ENCODE measurements around the gene KRTAP19-1.

The KRTAP19-1 gene

DNA sequence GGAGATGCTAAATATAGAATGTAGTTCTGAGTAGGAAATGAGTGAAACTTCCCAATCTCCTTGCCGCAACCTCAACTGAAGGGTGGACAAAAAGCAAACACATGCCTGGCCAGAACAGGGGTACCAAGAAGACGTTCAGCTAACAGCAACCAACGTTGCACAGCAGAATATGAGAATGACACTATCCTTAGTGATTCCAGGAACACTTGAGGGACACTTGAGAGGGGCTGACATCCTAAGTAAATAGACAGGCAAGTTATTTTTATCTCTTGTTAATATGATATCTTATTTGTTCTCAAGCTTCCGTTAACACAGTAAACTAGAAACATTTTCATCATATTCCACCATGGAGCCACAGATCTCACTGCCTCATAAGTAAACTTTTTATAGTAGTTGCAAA, 908 bp downstream of the KRTAP19-1 start:
- Histone ChIP-seq H3K9ac (ENCODE audit: low read length in 5 of 5) (no peak overlapping the region), H3K4me1 (ENCODE audit: control insufficient read depth in 5 of 5, insufficient read depth in 5 of 5, low read length in 5 of 5) (no peaks in the 10 kb centered on the region), H3K4me3 (ENCODE audit: low read depth in 1 of 5, low read length in 5 of 5) (no peak overlapping the region), H3K9me3 (ENCODE audit: control insufficient read depth in 5 of 5, low read length in 5 of 5) (no peaks in the 10 kb centered on the region), H3K27ac (ENCODE audit: low read depth, low read length) (no peak overlapping the region), H3K27me3 (ENCODE audit: control insufficient read depth in 5 of 5, insufficient read depth in 4 of 5, low read length in 5 of 5) (no peaks in the 10 kb centered on the region), H3K36me3 (ENCODE audit: control insufficient read depth in 5 of 5, insufficient read depth in 5 of 5, low read length in 5 of 5) (no peaks in the 10 kb centered on the region)

DNA sequence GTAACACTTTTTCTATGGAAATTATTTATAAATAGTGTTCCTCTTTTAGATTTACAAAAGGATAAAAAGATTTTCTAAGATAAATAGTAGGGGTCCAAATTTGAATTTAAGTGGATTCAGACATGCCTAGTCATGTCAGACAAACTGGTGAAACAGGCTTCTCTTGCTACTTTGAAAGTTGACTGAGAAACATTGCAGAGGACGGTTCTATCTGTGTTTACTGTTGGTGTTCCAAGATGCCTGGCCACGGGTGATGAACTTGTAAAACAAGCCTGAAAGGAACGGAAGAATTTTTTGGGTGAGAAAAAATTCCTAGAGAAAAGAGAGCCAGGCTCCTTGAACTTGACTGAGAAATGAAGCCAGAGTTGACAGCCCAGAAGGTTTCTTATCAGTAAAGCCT, 2.2 kb downstream of the KRTAP19-1 start:
- Histone ChIP-seq H3K27ac (ENCODE audit: low read depth, low read length) (no peak overlapping the region), H3K4me1 (ENCODE audit: control insufficient read depth in 5 of 5, insufficient read depth in 5 of 5, low read length in 5 of 5) (no peaks in the 10 kb centered on the region), H3K36me3 (ENCODE audit: control insufficient read depth in 5 of 5, insufficient read depth in 5 of 5, low read length in 5 of 5) (no peaks in the 10 kb centered on the region), H3K27me3 (ENCODE audit: control insufficient read depth in 5 of 5, insufficient read depth in 4 of 5, low read length in 5 of 5) (no peaks in the 10 kb centered on the region), H3K9ac (ENCODE audit: low read length in 5 of 5) (no peak overlapping the region), H3K9me3 (ENCODE audit: control insufficient read depth in 5 of 5, low read length in 5 of 5) (no peaks in the 10 kb centered on the region), H3K4me3 (ENCODE audit: low read depth in 1 of 5, low read length in 5 of 5) (no peak overlapping the region)

DNA sequence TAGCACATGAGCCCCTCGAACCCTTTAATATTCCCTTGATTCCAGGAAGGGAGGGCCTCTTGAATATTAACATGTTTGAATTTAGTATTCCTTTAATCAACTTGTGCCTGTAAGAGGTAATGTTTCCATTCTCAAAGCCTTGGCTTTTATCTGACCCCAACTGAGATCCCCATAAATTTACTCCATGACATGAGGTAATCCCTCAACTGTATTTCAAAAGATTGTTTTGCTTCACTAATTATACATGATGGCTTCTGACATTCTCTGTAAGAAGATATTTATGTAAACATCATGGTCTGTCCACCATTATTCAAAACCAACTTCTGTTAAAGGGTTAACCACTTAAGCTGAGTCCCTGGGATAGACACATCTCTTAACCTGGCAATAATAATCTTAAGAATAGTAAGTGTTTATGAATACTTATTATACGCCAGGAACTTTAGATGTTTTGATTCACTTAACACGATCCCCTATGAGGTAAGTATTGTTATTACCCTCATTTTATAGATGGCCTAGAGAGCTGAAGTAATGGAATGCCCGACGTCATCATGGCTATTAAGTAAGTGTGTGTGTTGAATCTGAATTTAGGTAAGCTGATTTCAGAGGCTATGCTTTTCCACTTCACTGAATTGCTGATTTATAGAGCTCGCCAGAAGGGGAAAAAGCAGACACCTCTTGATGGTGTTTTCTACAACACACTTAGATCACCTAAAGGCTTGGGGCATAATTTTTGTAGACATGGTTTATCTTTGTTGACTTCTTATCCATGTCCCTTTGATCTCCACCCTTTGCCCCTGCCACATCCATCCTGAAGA, 11.1 kb downstream of the KRTAP19-1 start:
- Histone ChIP-seq H3K9ac (ENCODE audit: low read length in 5 of 5) (no peak overlapping the region), H3K27ac (ENCODE audit: low read depth, low read length) (no peak overlapping the region), H3K36me3 (ENCODE audit: control insufficient read depth in 5 of 5, insufficient read depth in 5 of 5, low read length in 5 of 5) (no peaks in the 10 kb centered on the region), H3K4me1 (ENCODE audit: control insufficient read depth in 5 of 5, insufficient read depth in 5 of 5, low read length in 5 of 5) (no peaks in the 10 kb centered on the region), H3K4me3 (ENCODE audit: low read depth in 1 of 5, low read length in 5 of 5) (no peak overlapping the region), H3K27me3 (ENCODE audit: control insufficient read depth in 5 of 5, insufficient read depth in 4 of 5, low read length in 5 of 5) (no peaks in the 10 kb centered on the region), H3K9me3 (ENCODE audit: control insufficient read depth in 5 of 5, low read length in 5 of 5) (no peaks in the 10 kb centered on the region)

DNA sequence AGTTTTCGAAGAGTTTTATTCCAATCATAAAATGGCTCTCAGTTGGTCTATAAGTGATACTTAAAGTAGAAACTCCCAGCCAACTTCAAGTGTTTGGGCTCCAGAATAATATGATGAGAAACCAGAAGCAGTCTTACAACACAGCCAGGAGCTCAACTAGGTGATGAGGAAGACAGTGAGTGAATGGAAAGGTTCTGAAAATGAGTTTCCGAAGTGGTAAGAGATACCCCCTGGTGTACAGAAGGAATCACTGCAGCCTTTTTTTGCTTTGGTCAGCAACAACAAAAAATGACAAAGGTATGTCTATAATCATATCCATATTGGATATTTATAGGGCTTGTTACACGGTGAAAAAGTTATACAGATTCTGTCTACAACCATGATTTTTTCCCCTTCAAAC, 16.5 kb downstream of the KRTAP19-1 start:
- no peak overlapping the region for H3K27ac ChIP-seq (ENCODE audit: low read depth, low read length)
- H3K27me3 ChIP-seq (ENCODE audit: control insufficient read depth in 5 of 5, insufficient read depth in 4 of 5, low read length in 5 of 5) = no peaks in the 10 kb centered on the region
- H3K36me3 ChIP-seq (ENCODE audit: control insufficient read depth in 5 of 5, insufficient read depth in 5 of 5, low read length in 5 of 5) = no peaks in the 10 kb centered on the region
- H3K4me1 ChIP-seq (ENCODE audit: control insufficient read depth in 5 of 5, insufficient read depth in 5 of 5, low read length in 5 of 5) = no peaks in the 10 kb centered on the region
- H3K4me3 ChIP-seq (ENCODE audit: low read depth in 1 of 5, low read length in 5 of 5) = no peak overlapping the region
- no peaks in the 10 kb centered on the region for H3K9me3 ChIP-seq (ENCODE audit: control insufficient read depth in 5 of 5, low read length in 5 of 5)
- no peak overlapping the region for H3K9ac ChIP-seq (ENCODE audit: low read length in 5 of 5)

DNA sequence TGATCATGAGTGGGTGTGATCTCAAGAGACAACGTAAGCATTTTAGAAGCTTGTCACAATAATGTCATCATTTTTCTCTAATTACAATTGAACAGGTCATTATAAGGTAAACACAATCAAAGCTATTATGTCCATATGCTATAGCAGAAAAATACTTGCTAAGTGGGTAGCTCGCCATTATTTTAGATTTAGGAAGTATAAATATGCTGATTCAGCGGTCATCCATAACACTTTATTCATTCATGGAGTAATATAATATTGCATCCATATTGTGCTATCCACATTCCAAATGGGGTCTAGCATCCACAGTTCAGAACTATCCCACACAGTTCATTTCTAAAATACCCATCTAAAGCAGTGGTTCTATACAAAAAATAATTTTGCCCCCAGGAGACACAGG, 31.7 kb downstream of the KRTAP19-1 start:
- H3K9ac ChIP-seq (ENCODE audit: low read length in 5 of 5) = no peak overlapping the region
- H3K27me3 ChIP-seq (ENCODE audit: control insufficient read depth in 5 of 5, insufficient read depth in 4 of 5, low read length in 5 of 5) = no peaks in the 10 kb centered on the region

DNA sequence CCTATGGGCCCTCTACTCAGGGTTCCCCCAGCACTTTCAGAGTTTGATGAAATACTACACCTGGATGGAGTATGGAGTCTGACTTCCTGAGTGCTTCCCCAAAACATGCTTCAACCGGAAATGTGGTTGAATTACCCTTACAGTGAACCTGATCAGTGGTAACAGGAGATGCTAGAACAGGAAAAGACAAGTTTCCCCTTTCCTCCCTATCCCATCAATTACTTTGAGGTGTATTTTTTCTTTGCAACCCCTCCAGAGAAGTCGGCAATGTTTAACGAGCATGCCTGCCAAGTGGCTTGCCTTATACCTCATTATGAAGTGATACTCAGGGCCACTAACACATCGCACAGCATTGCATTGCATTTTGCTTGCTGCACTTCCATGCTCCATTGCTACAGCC, 33.1 kb downstream of the KRTAP19-1 start:
- Histone ChIP-seq H3K4me1 (ENCODE audit: control insufficient read depth in 5 of 5, insufficient read depth in 5 of 5, low read length in 5 of 5) (no peaks in the 10 kb centered on the region), H3K4me3 (ENCODE audit: low read depth in 1 of 5, low read length in 5 of 5) (no peak overlapping the region), H3K9ac (ENCODE audit: low read length in 5 of 5) (no peak overlapping the region), H3K36me3 (ENCODE audit: control insufficient read depth in 5 of 5, insufficient read depth in 5 of 5, low read length in 5 of 5) (no peaks in the 10 kb centered on the region), H3K27me3 (ENCODE audit: control insufficient read depth in 5 of 5, insufficient read depth in 4 of 5, low read length in 5 of 5) (no peaks in the 10 kb centered on the region), H3K27ac (ENCODE audit: low read depth, low read length) (no peak overlapping the region), H3K9me3 (ENCODE audit: control insufficient read depth in 5 of 5, low read length in 5 of 5) (no peaks in the 10 kb centered on the region)

More for the DNA sequence above, 31.7 kb downstream of the KRTAP19-1 start:
- Histone ChIP-seq H3K4me1 (ENCODE audit: control insufficient read depth in 5 of 5, insufficient read depth in 5 of 5, low read length in 5 of 5) (no peaks in the 10 kb centered on the region), H3K4me3 (ENCODE audit: low read depth in 1 of 5, low read length in 5 of 5) (no peak overlapping the region), H3K27ac (ENCODE audit: low read depth, low read length) (no peak overlapping the region), H3K9me3 (ENCODE audit: control insufficient read depth in 5 of 5, low read length in 5 of 5) (no peaks in the 10 kb centered on the region), H3K36me3 (ENCODE audit: control insufficient read depth in 5 of 5, insufficient read depth in 5 of 5, low read length in 5 of 5) (no peaks in the 10 kb centered on the region)

DNA sequence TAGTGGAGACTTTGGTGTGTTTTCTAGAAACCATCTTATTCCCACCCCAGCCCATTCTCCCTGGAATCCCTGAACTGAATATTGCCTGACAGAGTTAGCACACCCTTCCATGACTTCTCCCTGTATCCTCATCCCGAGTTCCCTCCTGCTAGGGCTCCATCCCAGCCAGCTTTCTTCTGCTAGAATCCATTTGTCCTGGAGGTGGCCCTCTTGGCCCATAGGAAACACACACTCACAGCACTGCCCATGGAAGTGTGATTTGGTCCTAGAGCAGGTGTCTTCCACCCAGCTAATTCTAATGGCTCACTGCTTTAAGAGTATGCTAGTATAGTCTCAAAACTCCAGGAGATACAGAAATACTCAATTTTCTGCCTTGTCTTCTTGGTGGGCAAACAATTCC, 36.0 kb downstream of the KRTAP19-1 start:
- no peak overlapping the region for H3K4me3 ChIP-seq (ENCODE audit: low read depth in 1 of 5, low read length in 5 of 5)
- no peaks in the 10 kb centered on the region for H3K27me3 ChIP-seq (ENCODE audit: control insufficient read depth in 5 of 5, insufficient read depth in 4 of 5, low read length in 5 of 5)
- no peaks in the 10 kb centered on the region for H3K4me1 ChIP-seq (ENCODE audit: control insufficient read depth in 5 of 5, insufficient read depth in 5 of 5, low read length in 5 of 5)
- H3K36me3 ChIP-seq (ENCODE audit: control insufficient read depth in 5 of 5, insufficient read depth in 5 of 5, low read length in 5 of 5) = no peaks in the 10 kb centered on the region
- H3K9me3 ChIP-seq (ENCODE audit: control insufficient read depth in 5 of 5, low read length in 5 of 5) = no peaks in the 10 kb centered on the region
- H3K27ac ChIP-seq (ENCODE audit: low read depth, low read length) = no peak overlapping the region
- H3K9ac ChIP-seq (ENCODE audit: low read length in 5 of 5) = no peak overlapping the region

DNA sequence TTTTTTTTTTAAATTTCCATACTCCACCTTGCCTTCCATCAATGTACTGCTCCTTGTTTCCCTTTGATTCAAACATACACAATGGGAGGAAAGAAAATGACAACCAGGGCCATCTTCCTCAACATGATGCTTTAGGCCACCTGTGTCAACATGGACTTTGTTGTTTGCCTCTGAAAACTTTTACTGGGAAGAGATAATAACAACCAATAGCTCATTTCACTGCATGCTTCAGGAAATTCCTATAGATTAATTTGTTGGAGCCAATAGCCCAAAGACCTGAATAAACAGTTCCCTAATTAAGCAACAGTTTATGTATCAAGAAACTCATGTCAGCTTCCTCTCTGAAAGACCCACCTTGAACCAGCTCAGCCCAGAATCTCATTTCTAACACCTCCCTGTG, 36.9 kb downstream of the KRTAP19-1 start:
- Histone ChIP-seq H3K4me1 (ENCODE audit: control insufficient read depth in 5 of 5, insufficient read depth in 5 of 5, low read length in 5 of 5) (no peaks in the 10 kb centered on the region), H3K4me3 (ENCODE audit: low read depth in 1 of 5, low read length in 5 of 5) (no peak overlapping the region)

DNA sequence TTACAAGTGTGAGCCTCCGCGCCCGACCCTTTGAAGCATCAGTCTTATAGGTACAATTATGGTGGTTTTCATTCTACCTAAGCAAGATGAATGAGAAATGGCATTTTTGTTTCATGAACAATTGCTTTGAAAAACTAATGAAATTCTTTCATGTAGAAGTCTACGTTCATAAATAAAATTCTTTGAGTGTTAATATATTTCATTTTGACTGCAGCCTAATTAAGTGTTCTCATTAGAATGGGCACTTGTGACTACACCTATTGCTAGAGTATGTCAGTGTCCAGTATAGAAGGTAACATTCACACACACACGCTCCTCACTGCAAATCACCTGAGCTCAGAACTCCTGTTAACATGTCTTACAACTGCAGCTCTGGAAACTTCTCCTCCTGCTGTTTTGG, 40.2 kb downstream of the KRTAP19-1 start, which contains the start of gene KRTAP15-1:
TSS of gene KRTAP15-1 (plus strand) at position 301 of the 400 bp plus-strand sequence. CDS start at position 354, 53 bp downstream.
- no peak within 1 kb of the TSS for H3K27ac ChIP-seq (ENCODE audit: low read depth, low read length)
- H3K36me3 ChIP-seq (ENCODE audit: control insufficient read depth in 5 of 5, insufficient read depth in 5 of 5, low read length in 5 of 5) = no peaks in the 10 kb centered on the region
- no peak within 1 kb of the TSS for H3K4me3 ChIP-seq (ENCODE audit: low read depth in 1 of 5, low read length in 5 of 5)
- no peaks in the 10 kb centered on the region for H3K4me1 ChIP-seq (ENCODE audit: control insufficient read depth in 5 of 5, insufficient read depth in 5 of 5, low read length in 5 of 5)
- H3K27me3 ChIP-seq (ENCODE audit: control insufficient read depth in 5 of 5, insufficient read depth in 4 of 5, low read length in 5 of 5) = no peaks in the 10 kb centered on the region
- H3K9me3 ChIP-seq (ENCODE audit: control insufficient read depth in 5 of 5, low read length in 5 of 5) = no peaks in the 10 kb centered on the region
- H3K9ac ChIP-seq (ENCODE audit: low read length in 5 of 5) = no peak within 1 kb of the TSS

More for the DNA sequence above, 36.9 kb downstream of the KRTAP19-1 start:
- Histone ChIP-seq H3K9ac (ENCODE audit: low read length in 5 of 5) (no peak overlapping the region), H3K27me3 (ENCODE audit: control insufficient read depth in 5 of 5, insufficient read depth in 4 of 5, low read length in 5 of 5) (no peaks in the 10 kb centered on the region), H3K27ac (ENCODE audit: low read depth, low read length) (no peak overlapping the region), H3K36me3 (ENCODE audit: control insufficient read depth in 5 of 5, insufficient read depth in 5 of 5, low read length in 5 of 5) (no peaks in the 10 kb centered on the region), H3K9me3 (ENCODE audit: control insufficient read depth in 5 of 5, low read length in 5 of 5) (no peaks in the 10 kb centered on the region)

DNA sequence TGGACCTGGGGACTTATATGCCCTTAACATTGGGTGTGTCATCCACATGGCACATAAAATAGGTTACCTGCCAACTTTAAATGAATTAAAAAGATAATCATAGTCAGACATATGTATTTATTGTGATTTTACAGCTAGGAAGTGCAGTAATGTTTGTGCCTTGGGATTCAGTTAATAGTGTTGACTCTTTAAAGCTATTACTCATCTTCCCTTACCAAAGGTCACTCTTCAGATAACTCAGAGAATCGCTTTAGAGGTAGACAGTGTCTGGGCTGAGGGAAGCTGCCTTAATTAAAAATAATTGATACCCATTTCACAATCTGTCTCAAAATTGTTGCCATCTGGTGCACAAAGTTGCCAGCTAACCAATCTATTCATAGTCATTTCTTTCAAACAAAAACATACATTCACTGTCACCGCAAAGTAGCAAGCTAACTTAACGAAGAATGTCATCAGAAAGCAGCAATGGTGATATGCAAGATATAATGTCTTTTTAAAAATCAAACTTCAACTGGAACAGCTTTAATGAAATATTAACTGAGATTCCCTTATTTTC, 43.1 kb downstream of the KRTAP19-1 start:
- Histone ChIP-seq H3K36me3 (ENCODE audit: control insufficient read depth in 5 of 5, insufficient read depth in 5 of 5, low read length in 5 of 5) (no peaks in the 10 kb centered on the region), H3K4me1 (ENCODE audit: control insufficient read depth in 5 of 5, insufficient read depth in 5 of 5, low read length in 5 of 5) (no peaks in the 10 kb centered on the region), H3K27me3 (ENCODE audit: control insufficient read depth in 5 of 5, insufficient read depth in 4 of 5, low read length in 5 of 5) (no peaks in the 10 kb centered on the region), H3K4me3 (ENCODE audit: low read depth in 1 of 5, low read length in 5 of 5) (no peak overlapping the region), H3K27ac (ENCODE audit: low read depth, low read length) (no peak overlapping the region), H3K9me3 (ENCODE audit: control insufficient read depth in 5 of 5, low read length in 5 of 5) (no peaks in the 10 kb centered on the region), H3K9ac (ENCODE audit: low read length in 5 of 5) (no peak overlapping the region)
